Left lobe of liver (tissue), 2 donors: Measurements from ENCODE around the gene CFAP46. TPM values are rescaled to one million over a fixed set of nuclear protein-coding genes. Genes with fewer than 3 reads are reported as not detected.

Experiments
- ATAC-seq: fragments of 200-7000 bp; cut with Tn5 transposase; one replicate; pipeline ENCODE4 v1.9.1; 2020; ENCODE audit warnings: mild to moderate bottlenecking, moderate library complexity
- DNase-seq: peaks from one replicate; pipeline ENCODE4 v3.0.0-alpha.2; 2020; ENCODE audit warnings: low spot score
- total RNA-seq: library from RNA; stranded (reverse); gene quantifications from one replicate; pipeline ENCODE4 v1.2.1, GENCODE V29; 2021
- donor health status: DM: no; HTN: no; CAD: no; lungs with moderate emphysema.
- donor health status: DM: no; HTN: yes; CAD: no.

The CFAP46 gene
- total RNA-seq, 1 donor from 2014 or later: 0.08 TPM

GRCh38 chr10:132946806-132947546 lies 4.6 kb upstream of the CFAP46 start:
- ATAC-seq: no peak

GRCh38 chr10:132946311-132946710 lies 3.9 kb upstream of the CFAP46 start:
- ATAC-seq (no peak), DNase-seq (no peak)

More at GRCh38 chr10:132946806-132947546, 4.6 kb upstream of the CFAP46 start:
- DNase-seq: no peak

DNA sequence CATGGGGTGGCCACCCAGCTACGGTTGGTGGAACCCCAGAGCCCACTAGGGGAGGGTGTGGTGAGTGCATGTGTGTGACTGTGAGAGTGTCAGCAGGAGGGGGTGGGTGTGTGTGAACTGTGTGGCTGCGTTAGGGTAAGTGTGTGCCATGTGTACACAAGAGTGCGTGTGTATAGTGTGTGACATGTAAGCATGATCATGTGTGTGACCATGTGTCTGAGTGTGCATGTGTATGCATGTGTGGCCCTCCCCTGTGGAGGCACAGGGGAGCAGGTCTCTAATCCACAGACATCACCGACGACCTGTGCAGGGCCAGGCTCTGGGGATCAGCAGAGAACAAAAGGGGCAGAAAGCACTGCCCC lies 3.5 kb upstream of the CFAP46 start:
- ATAC-seq: no peak

GRCh38 chr10:132945125-132945893 lies 2.9 kb upstream of the CFAP46 start:
- ATAC-seq: no peak
- no peak for DNase-seq

More for the DNA sequence above, 3.5 kb upstream of the CFAP46 start:
- no peak for DNase-seq

GRCh38 chr10:132944510-132944909 lies 2.1 kb upstream of the CFAP46 start:
- DNase-seq: no peak

DNA sequence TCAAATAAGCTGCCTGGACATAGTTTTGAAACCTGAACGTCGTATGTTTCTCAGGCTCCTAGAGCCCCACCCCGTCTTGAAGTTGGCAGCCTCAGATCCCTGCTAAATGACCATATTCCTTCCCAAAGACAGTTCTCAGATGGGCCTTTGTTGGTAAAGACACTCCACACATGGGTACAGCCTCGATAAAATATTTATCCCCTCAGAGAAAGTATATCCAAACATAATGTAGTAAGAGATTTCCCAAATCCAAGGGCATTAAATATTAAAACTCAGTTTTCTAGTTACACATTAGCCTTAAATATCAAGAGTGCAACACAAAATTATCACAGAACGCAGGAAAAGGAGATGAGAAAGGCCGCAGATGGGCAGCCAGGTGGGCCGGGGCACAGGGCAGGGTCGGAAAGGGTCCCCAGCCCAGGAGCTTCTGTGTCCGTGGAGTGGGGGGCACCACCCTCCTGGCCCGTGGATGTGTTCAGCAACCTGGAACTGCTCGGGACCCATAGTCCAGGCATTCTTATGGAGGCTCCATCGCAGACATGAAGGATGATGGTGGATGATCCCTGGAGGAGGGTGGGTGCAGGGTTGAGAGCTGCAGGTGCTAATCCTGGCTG lies 1.5 kb upstream of the CFAP46 start:
- DNase-seq (no peak), ATAC-seq (no peak)

More at GRCh38 chr10:132944510-132944909, 2.1 kb upstream of the CFAP46 start:
- no peak for ATAC-seq

DNA sequence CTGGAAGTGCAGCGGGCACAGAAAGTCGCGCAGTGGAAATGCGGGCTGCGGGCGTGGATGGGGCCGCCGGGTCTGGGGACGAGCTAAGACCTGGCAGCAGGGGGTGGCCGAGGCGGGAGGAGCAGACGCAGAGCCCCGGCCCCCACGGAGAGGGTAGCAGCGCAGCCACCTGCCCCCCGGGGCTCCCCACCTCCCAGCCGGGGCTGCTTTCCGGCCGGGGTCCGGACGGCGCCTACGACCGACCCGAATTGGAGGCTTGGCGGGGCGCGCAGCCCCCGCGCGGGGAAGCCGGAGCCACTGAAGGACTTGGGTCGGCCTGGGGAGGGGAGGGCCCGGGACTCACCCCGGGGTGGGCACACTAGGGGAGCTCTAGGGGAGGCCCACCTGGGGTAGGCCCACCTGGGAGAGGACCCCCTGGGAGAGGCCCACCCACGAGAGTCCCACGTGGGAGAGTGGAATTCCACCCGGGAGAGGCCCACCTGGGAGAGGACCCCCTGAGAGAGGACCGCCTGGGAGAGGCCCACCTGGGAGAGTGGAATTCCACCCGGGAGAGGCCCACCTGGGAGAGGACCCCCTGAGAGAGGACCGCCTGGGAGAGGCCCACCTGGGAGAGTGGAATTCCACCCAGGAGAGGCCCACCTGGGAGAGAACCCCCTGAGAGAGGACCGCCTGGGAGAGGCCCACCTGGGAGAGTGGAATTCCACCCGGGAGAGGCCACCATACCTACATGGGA lies 854 bp upstream of the CFAP46 start:
- DNase-seq: no peak
- no peak for ATAC-seq

- peak; percentile 33 for ATAC-seq
- peak; percentile 42 for DNase-seq
Observed at GRCh38 chr10:132941640-132942051, 724 bp downstream of the CFAP46 start.

DNA sequence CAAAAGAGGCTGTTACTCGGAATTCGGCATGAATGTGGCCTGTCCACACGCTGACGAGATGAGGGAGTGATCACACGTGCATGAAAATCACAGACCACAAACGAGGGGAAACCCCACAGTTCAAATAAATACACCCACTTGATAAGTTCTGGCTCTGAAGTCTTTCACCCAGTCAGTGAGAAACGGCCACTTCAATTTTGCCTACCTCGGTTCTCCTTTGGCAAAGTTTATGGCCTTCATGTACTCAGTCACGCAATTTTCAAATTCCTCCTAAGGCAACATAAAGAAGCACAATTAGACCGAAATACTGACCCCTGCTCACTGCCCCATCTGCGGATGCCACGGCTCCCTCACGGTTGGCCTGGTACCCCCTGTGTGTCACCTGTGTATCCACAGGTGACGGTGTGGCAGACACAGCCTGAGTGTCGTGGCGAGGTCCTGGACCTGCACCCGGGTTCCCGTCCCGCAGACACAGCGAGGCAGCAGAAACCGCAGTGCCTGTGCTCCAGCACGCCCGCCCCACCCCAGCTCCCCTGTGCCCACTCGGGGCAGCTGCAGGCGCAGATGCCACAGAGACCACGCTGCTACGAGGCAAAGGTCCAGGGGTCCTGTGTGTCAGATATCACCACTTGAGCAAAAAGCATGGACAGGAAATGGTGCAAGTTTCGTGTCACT lies 1.4 kb downstream of the CFAP46 start:
- no peak for ATAC-seq
- no peak for DNase-seq

DNA sequence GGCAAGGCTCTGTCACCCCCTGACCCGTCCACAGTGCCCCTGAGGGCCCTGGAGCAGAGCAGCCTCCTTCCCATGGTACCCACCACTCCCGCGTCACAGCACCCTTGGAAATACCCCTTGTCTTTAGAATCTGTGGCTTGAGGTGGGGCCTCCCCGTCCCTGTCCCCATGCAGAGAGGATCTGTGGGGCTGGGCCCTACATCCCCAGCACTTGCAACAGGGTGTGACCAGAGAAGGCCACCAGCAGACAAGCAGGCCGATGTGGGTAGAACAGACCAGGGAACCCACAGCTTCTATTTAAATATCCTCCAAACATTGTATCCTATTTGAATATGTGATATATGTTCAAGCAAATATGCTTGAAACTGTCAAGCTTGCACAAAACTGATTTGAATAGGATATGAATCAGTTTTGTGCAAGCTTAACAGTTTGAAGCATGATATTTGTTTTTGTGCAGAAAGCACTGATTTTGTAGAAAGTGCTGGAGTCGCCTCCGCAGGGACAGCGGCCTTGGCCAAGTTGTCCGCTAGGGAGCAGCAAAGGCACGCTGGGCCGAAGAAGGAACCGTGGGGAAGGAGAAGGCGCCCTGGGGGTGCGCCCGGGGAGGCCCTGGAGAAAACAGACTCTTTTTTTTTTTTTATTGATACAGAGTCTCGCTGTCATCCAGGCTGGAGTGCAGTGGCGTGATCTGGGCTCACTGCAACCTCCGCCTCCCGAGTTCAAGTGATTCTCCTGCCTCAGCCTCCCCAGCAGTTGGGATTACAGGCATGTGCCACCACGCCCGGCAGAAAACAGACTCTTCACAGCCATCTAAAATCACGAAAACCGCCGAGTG lies 2.2 kb downstream of the CFAP46 start:
- DNase-seq (peak; percentile 48), ATAC-seq (peak; percentile 52)

DNA sequence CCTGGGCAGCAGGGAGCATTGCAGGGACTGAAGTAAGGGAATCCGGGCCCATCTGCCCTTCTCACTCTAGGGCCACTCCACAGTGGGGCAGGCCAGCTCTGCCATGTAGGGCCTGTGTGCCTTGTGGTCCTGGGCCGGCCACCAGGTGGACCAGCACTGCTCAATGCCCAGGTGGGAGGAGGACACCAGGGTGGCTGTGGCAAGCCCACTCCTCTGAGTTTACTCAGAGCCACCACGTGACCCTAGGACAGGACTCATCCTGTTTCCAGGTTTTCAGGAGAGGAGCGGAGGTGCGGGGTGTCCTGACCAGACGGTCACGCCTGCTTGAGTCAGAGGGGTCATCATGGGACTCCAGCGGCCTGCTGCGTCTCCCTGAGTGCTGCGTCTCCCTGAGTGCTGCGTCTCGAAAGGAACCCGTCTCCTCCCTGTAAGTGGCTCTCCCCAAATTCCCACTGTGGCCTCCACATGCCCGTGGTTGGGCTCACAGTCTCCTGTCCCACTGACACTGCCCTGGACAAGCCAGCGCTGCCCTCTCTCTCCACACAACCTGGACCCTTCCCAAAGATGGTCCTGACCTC lies 2.9 kb downstream of the CFAP46 start:
- no peak for ATAC-seq
- peak; percentile 42 for DNase-seq

- DNase-seq (peak; percentile 44), ATAC-seq (peak; percentile 47)
Observed at GRCh38 chr10:132938472-132939339, 3.7 kb downstream of the CFAP46 start.

DNA sequence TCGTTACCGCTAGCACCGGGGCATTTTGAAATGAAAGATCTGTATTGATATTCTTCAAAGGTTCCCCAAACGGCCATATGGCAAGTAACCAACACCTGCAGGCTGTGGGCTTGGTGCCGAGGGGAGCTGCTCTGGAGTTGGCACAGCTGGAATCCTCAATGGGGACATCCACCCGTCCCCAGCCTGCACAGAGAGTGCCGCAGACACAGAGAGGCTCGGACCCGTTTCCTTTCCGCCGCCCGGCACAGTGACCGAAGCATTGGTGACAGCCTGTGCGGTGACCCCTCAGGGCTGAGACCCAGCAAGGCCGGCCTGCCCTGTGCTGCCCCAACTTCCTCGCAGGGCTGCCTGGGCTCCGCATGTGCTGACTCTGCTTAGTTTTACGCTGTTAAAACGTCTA lies 4.5 kb downstream of the CFAP46 start:
- ATAC-seq (peak; percentile 15), DNase-seq (peak; percentile 44)

DNA sequence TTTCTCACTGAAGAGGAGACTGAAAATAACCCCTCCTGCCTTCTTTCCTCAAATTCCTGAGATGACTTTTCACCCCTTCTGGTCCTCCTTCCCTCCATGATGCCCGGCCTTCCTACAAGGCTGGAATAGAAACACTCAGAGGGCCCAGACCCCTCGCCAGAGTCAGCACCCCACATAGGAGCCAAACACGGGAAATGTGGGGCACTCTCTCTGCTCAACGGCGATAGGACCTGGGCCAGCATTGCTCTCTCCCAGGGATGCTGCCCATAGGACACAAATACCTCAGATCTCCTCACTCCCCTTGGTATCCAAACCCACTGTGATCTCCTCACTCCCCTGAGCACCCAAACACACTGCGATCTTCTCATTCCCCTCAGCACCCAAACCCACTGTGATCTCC lies 7.4 kb downstream of the CFAP46 start:
- ATAC-seq (no peak), DNase-seq (no peak)

GRCh38 chr10:132933308-132934042 lies 8.9 kb downstream of the CFAP46 start:
- DNase-seq (no peak), ATAC-seq (no peak)

DNA sequence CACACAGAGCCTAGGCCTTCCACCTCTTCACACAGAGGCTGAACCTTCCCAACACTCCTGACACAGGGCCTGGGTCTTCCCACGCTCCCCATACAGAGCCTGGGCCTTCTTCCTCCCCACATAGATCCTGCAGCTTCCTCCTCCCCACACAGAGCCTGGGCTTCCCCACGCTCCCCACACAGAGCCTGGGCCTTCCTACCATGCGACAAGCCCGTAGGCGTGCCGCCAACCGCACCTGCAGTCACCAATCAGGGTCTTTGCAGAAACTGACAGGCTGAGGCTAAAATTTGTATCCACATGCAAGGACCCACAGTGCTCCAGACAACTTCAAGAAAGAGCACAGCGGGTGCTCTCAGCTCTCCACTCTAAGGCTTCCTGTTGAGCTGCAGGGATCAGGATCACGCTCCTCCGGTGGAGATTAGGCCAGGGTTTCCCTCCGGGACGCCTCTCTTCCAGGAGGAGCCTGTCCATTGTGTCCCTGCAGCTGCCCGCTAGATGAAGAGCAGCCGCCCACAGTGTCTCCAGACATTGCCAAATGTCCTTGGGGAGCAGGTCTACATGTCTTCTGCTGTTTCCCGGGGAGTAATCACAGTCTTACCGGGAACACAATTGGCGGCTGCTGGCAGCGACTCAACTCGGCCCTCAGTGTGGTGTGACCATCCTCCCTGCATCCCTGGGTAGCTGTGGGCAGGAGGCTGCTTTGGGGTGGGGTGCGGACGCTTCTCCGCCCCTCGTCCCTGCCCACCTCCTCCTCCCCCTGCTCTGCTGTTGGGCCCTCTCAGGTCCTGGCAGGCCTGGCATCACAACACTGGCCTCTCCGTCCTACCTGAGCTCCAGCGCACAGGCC lies 9.7 kb downstream of the CFAP46 start:
- peak; percentile 46 for ATAC-seq

More for the DNA sequence above, 9.7 kb downstream of the CFAP46 start:
- no peak for DNase-seq
